ENCODE data around the gene NKX2-8.
"Not testable (repeated sequence)": the region's sequence is repeated elsewhere in the genome, so short reads cannot be mapped to it uniquely, and the experiment has no call there.

NKX2-8 gene

GRCh38 chr14:36550899-36551298 lies 31.5 kb downstream of the NKX2-8 start:
- H3K27me3 ChIP-seq, result no peaks in the 10 kb centered on the region
- H3K4me1 ChIP-seq, result no peaks in the 10 kb centered on the region
- H3K27ac ChIP-seq, result no peak overlapping the region
- no peaks in the 10 kb centered on the region for H4K20me1 ChIP-seq
- no peak for TF ChIP-seq Cebpa-rat (IDR thresholded peaks at IDR 0.05)
- H3K9me3 ChIP-seq, result no peaks in the 10 kb centered on the region
- H3K4me3 ChIP-seq, result no peak overlapping the region
- H3K9ac ChIP-seq, result no peak overlapping the region
- H3K36me3 ChIP-seq, result no peaks in the 10 kb centered on the region
- H3K4me2 ChIP-seq, result no peak overlapping the region

GRCh38 chr14:36544280-36544679 lies 38.1 kb downstream of the NKX2-8 start:
- not testable (repeated sequence) for H4K20me1 ChIP-seq, H3K9ac ChIP-seq, H3K4me2 ChIP-seq, H3K27ac ChIP-seq, H3K9me3 ChIP-seq, H3K4me3 ChIP-seq, H3K36me3 ChIP-seq, H3K4me1 ChIP-seq, H3K27me3 ChIP-seq

- Histone ChIP-seq H3K9me3 (peaks cover 9% of the 10 kb centered on the region; the same call in 1 of the 2 replicates), H3K4me1 (no peaks in the 10 kb centered on the region), H3K27me3 (no peaks in the 10 kb centered on the region), H3K9ac (no peak overlapping the region), H4K20me1 (no peaks in the 10 kb centered on the region), H3K4me3 (no peak overlapping the region), H3K36me3 (no peaks in the 10 kb centered on the region), H3K27ac (no peak overlapping the region), H3K4me2 (no peak overlapping the region)
- no peak for TF ChIP-seq Cebpa-rat (IDR thresholded peaks at IDR 0.05)
These were observed 44.4 kb downstream of the NKX2-8 start for GRCh38 chr14:36538051-36538450.

Data from BLaER1 (cell line).